Endometrial microvascular endothelial cells (primary cell): Measurements from ENCODE around the gene NDUFB4. TPM values are rescaled to one million over a fixed set of nuclear protein-coding genes. Genes with fewer than 3 reads are reported as not detected.
"Not testable (repeated sequence)": the region's sequence is repeated elsewhere in the genome, so short reads cannot be mapped to it uniquely, and the experiment has no call there.

Source experiments
- in situ Hi-C: cut with HindIII; loops from 2 replicates; pipeline ENCODE4 v1.10.0; 2017; ENCODE audit warnings: low sequenced_read_pairs, low pct_unique_long_range_greater_than_20kb; ENCODE audit errors: inconsistent ontology term
- total RNA-seq: library from RNA; depleted of rRNA; stranded (reverse); fragments of >200 nt; gene quantifications from one replicate; pipeline ENCODE4 v1.2.3, GENCODE V29; 2015; ENCODE audit errors: inconsistent ontology term

The NDUFB4 gene
- total RNA-seq, 1 donor from 2014 or later: 114 TPM

DNA sequence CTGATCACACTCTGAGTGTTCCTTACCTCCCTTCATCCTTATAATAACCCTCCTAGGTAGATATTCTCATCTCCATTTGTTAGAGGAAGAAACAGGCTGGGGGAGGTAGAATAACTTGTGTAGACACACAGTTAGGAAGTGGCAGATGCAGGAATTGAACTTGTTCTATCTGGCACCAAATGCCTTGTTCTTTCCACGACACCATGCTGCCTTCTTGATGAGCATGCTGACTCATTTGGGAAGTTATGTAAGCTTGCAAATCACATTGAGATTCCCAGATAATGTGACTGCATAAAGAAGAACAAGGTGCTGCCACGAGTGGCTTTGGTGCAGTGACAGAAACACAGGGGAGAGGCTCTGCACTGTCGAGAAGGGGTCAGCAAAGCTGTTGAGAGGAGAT is 27.5 kb upstream of the NDUFB4 start:
- in situ Hi-C loops: no loop called here

DNA sequence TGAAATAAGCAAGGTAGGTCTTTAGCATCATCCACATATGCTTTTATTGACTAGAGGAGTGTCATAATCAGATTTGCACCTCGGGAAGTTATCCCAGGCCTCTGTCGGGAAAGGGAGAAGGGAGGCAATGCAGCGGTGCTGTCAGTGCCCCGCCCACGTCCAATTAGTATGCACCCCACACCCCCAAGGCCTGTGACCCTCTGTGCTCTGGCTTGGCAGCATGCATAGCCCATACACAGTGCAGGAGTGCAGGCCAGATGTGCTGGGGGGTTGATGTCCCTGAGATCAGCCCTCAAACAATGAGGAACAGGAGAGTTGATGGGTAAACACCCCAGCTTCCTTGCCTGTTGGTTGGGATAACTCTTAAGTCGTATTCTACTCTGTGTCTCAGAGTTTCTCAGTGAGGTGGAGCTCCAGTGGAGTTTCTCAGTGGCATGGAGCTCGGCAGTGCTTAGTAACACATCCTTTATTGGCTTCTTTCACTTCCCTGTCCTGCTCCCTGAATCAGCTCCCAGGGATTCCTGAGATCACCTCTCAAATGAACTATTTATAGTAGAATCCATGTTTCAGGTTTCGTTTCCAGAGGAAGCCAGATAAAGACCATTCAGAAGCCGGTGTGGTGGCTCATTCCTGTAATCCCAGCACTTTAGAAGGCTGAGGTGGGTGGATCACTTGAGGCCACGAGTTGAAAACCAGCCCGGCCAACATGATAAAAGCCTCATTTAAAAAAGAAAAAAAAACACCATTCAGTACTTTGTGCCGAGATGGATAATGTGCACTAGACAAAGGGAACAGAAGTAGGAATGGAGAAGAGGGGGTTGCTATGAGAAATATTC is 26.7 kb upstream of the NDUFB4 start:
- in situ Hi-C loops: no loop called here

DNA sequence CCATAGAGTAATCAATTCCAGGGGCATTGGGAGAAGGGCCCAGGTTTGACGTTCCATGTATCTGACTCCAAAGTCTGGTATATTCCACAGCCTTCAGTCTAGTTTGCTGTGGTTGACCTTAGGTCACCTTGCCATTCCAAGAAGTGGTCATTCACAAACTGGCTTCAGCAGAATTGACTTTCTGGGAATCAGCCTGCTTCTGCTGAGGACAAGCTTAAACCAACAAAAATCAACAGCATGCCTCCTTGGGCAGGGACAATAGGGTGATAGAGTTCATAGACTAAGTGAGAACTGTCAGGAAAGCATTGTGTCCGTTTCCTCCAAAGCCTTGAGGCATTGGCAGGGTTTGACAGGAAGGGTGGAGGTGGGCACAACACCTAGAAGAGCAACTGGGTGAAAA is 24.1 kb upstream of the NDUFB4 start:
- in situ Hi-C loops: no loop called here

DNA sequence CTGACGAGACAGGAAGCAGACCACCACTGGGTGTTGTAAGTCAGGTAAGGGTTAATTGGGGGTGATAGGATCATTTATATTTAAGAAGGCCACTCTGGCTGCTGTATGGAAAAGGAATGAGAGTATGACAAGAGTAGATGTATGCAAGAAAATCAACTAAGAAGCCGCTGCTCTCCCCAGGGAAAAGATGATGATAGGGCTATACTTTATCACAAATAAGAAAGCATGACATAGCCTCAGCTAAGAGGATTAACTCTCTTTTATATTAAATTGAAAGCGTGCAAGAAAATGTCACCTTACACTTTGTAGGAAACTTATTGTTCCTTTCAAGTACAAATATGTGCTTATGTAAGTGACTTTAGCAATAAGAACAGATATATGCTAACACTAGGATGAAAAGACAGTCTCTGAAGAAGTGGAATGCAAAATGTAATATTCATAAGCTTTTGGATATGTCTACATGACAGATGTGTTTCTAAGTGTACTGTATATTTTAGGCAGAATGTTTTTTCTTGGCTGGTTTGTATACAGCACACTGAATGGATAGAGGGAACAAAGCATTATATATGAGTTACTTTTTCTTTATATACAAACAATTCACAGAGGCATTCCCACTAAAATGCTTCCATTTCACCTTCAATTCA is 8.7 kb upstream of the NDUFB4 start:
- in situ Hi-C loops: no loop called here

DNA sequence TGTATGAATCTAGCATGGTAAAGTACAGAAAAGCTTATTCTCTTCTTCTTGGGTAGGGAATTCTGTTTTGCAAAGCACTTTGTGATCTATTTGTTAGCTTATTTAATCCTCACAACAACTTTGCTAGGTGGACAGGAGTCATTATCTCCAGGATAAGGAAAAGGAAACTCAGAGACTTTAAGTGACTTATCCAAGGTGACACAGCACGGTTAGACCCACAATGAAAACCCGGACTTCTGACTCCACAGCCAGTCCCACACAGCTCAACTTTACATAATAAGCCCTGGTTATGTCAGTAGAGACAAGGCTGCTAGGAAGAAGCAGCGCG is 384 bp upstream of the NDUFB4 start:
- in situ Hi-C loops: no loop called here

DNA sequence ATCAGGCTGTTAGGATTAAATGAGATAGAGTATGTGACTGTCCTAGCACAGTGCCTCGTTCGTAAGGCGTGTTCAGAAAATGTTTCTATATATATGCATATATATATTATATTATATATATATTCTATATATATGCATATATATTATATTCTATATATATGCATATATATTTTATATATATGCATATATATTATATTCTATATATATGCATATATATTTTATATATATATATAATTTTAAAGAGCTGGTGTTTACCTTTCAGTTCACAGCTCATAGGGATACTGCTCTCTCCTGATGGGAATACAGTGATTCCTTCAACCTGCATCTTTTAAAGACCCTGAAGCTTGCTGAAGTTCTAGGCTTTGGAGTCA is 702 bp downstream of the NDUFB4 start:
- in situ Hi-C loops: no loop called here

DNA sequence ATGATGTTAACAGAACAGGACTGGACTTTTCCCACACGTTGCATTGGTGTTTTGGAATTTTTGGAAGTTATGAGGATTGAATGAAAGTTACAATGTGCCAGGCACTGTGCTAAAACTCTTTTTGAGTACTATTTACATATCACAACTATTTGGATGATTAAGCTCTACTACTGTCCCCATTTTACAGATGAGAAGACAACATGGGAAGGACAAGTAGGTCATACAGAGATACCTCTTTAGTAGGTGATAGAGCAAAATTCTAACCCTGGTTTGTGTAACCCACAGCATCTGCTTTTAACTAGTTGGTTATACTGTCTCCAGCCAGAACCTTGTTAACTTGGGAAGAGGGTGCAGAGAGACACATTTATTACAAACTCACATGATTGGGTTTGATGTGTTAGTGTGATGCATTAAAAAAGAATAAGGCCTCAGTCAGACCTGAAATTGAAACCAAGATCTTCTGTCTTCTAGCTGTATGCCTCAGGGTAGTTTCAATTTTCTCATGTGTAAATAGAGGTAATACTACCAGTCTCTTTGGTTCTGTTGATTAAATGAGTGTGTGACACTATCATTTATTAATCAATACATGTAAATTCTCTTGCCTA is 1.4 kb downstream of the NDUFB4 start:
- in situ Hi-C loops: no loop called here

DNA sequence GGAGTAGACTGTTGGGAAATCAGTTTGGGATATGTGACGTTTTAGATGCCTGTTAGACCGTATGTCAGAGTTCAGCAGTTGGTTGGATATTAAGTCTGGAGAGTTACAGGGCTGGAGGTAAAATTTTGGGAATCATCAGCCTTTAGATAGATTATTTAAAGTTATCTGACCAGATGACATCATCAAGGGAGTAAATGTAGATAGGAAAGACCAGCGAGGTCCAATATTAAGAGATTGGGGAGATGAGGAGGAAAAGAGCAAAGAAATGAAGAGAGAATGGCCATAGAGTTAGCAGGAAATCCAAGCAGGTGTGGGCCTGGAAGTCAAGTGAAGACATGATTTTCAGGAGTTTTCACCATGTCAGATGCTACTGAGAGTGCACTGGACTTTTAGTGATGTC is 3.1 kb downstream of the NDUFB4 start:
- in situ Hi-C loops: no loop called here

DNA sequence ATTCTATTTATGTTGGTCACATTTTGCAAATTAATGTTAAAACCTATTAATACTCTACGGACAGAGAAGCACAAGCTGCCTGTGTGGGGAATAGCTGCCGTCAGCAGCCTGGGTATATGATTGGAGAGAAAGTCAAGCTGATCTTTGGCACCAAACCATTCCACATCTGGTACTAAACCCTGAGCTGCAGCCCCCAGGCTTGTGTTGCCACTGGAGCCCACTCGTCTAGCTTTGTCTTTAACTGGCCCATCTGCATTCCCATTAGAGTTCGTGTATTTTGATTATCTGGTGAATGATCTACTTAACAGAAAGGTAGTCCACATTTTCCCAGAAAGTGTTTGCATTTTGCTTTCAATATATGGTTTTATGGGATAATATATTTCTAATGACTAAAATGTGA is 5.4 kb downstream of the NDUFB4 start:
- in situ Hi-C loops: no loop called here

DNA sequence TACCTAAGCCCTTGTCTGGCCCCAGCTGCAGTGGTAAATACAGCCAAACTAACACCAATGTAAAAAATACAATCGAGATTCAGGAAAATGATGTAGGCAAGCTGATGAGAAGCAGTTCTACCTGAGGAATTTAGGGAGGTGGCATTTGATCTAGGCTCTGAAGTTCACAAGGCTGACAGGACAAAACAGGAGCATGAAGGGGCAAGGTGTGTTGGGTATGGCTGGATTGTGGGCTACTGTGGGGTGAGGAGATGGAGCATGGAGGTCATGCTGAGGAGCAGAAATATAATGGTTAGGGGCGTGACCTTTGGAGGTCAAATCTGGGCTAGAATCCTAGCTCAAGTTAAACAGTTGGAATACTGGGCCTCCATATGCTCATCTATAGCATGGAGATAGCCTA is 6.5 kb downstream of the NDUFB4 start:
- in situ Hi-C loops: no loop called here

DNA sequence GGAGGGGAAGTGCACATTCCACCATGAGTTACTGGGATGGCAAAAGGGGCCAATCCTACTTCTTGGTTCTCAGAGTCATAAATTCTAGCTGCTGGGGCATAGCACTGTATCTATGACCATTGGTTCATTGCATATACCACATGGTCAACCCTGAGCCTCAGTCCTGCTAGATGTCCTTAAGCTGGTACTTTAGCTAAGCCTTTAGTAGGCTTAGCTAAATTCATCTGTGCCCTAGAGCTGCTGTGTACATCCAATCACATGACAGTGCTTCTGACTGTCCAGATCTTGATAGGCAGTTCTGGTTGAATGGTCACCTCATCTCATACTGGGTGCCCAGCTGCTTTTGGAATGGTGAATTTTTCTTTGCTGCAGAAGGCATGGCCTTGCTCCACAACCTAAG is 8.2 kb downstream of the NDUFB4 start:
- in situ Hi-C loops: no loop called here

DNA sequence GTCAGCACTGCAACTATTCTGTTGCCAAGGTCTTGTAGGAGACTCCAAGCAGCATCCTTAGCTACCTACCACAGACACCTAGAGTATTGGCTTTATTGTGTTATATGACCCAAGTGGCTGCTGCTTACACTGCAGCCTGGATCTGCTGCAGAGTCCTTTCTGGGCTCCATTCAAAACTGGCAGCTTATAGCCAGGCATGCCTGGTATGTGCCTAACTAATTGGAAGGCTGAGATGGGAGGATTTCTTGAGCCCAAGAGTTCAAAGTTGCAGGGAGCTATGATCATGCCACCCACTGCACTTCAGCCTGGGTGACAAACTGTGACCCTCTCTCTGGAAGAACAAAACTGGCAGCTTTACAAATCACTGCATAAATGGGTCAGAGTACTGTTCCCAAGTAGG is 8.6 kb downstream of the NDUFB4 start:
- in situ Hi-C loops: no loop called here

DNA sequence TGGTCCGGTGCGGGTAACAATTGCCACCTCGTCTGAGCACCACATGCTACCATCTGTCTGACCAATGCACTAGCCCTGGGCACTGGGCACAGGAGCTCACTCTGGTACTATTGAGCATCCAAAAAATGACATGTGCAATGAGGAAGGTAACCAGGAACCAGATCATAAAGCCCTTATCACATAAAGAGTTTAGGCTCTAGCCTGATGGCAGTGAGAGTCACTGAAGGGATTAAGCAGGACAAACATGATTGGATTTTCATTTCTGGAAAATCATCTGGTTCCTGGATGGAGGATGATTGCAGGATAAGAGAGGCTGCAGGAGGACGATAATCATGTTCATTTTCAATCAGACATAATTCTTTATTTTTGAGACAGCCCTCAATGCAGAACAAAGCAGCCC is 12.4 kb downstream of the NDUFB4 start:
- in situ Hi-C loops: no loop called here

DNA sequence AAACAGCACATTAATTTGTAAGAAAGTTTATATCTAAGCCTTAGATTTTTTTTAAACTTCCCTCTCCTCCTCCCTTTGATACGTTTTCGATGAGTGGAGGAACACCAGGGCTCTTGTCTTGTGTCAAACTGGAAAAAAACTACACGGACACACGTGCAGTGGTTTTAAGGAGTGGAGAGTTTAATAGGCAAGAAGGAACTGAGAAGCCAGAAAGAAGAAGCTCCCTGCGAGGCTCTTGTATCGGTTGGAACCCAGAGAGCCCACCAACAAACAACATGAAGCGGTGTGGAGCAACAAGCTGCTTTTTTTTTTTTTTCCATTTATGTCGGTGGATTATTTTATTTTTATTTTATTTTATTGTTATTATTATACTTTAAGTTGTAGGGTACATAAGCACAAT is 18.6 kb downstream of the NDUFB4 start:
- in situ Hi-C loops: no loop called here

DNA sequence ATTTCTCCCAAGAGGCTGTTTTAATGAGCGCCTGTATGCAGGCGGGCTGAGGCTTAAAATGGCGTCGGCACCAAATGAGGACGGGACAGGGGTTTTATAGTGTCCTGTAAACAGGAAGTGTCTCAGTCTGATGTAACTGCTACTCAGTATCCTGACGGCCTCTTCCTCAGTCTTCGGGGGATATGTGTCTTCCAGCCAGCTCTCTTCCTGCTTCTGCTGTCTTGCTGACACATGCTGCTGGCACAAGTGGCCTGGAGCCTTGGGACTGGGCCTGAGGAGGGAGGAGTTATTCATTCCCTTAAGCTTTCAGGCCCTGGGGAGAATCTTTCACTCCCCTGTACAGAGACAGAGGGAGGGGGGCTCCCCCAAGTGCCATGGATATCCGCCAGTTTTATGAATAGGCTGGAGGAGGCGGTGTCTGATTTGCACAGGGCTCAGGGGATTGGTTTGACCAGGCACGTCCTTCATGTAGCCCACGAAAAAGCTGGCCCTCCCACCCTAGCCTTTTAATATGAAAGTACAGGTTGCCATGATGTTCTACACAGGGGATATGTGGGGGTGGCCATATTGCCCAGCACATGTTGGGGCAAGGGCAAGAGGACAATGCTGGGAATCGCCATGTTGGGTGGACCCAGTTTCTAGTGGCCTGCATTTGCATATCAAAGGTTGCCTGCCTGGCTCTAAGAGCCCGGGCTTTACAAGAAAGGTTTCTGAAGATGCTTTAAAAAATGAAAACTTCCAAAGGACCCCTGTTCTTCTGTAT is 19.9 kb downstream of the NDUFB4 start:
- in situ Hi-C loops: no loop called here

DNA sequence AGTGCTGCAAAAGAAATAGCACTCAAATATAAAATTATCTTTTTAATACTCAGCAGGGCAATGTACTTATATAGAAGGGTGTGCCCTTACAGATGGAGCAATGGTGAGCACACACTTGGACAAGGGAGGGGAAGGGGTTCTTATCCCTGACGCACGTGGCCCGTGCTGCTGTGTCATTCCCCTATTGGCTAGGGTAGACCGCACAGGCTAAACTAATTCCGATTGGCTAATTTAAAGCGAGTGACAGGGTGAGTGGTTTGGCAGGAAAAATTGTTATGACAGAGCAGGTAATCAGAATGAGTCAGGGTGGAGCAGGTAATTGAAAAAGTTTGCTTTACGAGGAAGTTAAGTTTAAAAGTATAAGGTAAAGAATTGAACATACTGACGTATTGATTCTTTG is 20.6 kb downstream of the NDUFB4 start:
- in situ Hi-C loops: not testable (repeated sequence)

DNA sequence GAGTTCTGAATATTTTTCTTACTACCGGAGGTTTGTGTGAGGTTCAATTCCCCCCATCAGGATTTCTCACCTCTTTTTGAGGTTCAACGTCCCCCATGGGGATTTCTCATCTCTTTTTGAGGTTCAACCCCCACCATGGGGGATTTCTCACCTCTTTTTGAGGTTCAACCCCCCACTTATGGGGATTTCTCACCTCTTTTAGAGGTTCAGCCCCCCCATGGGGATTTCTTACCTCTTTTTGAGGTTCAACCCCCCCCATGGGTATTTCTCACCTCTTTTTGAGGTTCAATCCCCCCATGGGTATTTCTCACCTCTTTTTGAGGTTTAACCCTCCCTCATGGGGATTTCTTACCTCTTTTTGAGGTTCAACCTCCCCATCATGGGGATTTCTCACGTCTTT is 26.3 kb downstream of the NDUFB4 start:
- in situ Hi-C loops: no loop called here

DNA sequence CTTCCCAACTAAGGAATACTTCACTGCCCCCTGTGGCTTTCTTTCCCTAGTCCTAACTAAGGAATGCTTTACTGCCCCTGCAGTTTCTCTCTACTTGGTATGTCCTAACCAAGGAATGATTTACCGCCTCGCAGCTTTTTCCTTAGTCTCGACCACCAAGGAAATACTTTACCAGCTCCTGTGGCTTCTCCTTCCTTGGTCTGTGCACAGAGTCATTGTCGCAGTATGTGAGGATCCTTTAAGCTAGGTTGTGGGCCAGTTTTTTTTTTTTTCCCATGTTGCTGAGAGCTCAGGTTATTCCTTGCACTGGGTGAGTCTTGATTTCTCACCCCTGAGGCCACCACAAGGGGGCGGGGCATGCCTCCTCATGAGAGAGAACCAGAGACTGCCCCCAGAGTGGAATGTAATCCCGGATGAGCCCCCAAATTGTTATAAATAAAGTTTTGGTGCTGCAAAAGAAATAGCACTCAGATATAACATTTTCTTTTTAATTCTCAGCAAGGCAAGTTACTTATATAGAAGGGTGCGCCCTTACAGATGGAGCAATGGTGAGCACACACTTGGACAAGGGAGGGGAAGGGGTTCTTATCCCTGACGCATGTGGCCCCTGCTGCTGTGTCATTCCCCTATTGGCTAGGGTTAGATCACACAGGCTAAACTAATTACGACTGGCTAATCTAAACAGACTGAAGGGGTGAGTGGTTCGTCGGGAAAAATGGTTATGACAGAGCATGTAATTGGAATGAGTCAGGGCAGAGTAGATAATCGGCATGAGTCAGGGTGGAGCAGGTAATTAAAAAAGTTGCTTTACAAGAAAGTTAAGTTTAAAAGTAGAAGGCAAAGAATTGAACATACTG is 27.0 kb downstream of the NDUFB4 start:
- in situ Hi-C loops: no loop called here

DNA sequence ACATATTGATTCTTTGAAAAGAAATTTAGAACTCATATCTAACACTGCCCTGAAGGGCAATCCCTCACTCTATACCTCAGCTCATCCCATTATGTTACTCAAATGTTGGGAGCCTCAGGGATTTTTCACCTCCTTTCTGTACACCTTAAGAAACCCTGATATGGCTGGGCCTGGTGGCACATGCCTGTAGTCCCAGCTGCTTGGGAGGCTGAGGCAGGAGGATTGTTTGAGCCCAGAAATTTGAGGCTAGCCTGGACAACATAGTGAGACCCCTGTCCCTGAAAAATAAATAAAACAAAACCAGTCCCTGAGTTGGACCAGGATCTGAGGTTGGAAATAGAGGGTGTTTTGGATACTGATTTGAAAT is 27.6 kb downstream of the NDUFB4 start:
- in situ Hi-C loops: no loop called here
